NOMO-1 treated with dmso at 0.1 percent for 144 hours (cell line): ENCODE measurements around the gene METTL16.

Source experiments
- DNase-seq: peaks from one replicate; lab custom pipeline; 2025; ENCODE audit not compliant: unreplicated experiment; lab: John Stamatoyannopoulos, UW

Gene METTL16

GRCh38 chr17:2385240-2386210, 126.2 kb downstream of the METTL16 start:
- DNase-seq, result no peak

- DNase-seq, result no peak
Measured at GRCh38 chr17:2384439-2385127, 127.1 kb downstream of the METTL16 start.

- DNase-seq, result no peak
Measured at GRCh38 chr17:2383628-2384167, 128.0 kb downstream of the METTL16 start.

GRCh38 chr17:2380950-2381649, 130.6 kb downstream of the METTL16 start:
- DNase-seq, result no peak

- no peak for DNase-seq
Measured at GRCh38 chr17:2380226-2380922, 131.3 kb downstream of the METTL16 start.

GRCh38 chr17:2379489-2380225, 132.0 kb downstream of the METTL16 start:
- no peak for DNase-seq

- no peak for DNase-seq
Measured at GRCh38 chr17:2378905-2379304, 132.8 kb downstream of the METTL16 start.

- DNase-seq, result no peak
Measured at GRCh38 chr17:2377659-2378058, 134.0 kb downstream of the METTL16 start.

GRCh38 chr17:2376107-2376506, 135.6 kb downstream of the METTL16 start:
- DNase-seq, result no peak

- no peak for DNase-seq
Measured at GRCh38 chr17:2375406-2375805, 136.3 kb downstream of the METTL16 start.

GRCh38 chr17:2374549-2375285, 137.0 kb downstream of the METTL16 start:
- DNase-seq, result no peak

- no peak for DNase-seq
Measured at GRCh38 chr17:2373179-2373578, 138.5 kb downstream of the METTL16 start.

- DNase-seq, result no peak
Measured at GRCh38 chr17:2372681-2373080, 139.0 kb downstream of the METTL16 start.

- no peak for DNase-seq
Measured at GRCh38 chr17:2372180-2372579, 139.5 kb downstream of the METTL16 start.

- no peak for DNase-seq
Measured at GRCh38 chr17:2371183-2372130, 140.2 kb downstream of the METTL16 start.

GRCh38 chr17:2370211-2370589, 141.5 kb downstream of the METTL16 start:
- no peak for DNase-seq

- DNase-seq, result no peak
Measured at GRCh38 chr17:2369551-2370210, 142.0 kb downstream of the METTL16 start.

GRCh38 chr17:2369039-2369438, 142.6 kb downstream of the METTL16 start:
- DNase-seq, result no peak
